GM12891 (cell line): Measurements from ENCODE around the gene CACHD1.

ENCODE experiments used
- PAX5 ChIP-seq: IDR thresholded peaks from 2 replicates; pipeline ENCODE4 v1.6.1; 2011; ENCODE audit warnings: low read length, moderate library complexity, mild to moderate bottlenecking; ENCODE audit not compliant: insufficient read depth, severe bottlenecking
- POLR2A ChIP-seq: IDR thresholded peaks from 2 replicates; pipeline ENCODE4 v1.6.1; 2011; ENCODE audit warnings: low read depth, low read length, control low read depth
- POLR2AphosphoS5 ChIP-seq: IDR thresholded peaks from 2 replicates; pipeline ENCODE4 v1.6.1; 2011; ENCODE audit warnings: low read depth, low read length, control low read depth
- SPI1 ChIP-seq: IDR thresholded peaks from 2 replicates; pipeline ENCODE4 v1.6.1; 2011; ENCODE audit warnings: low read depth, low read length, control low read depth
- TAF1 ChIP-seq: IDR thresholded peaks from 2 replicates; pipeline ENCODE4 v1.6.1; 2011; ENCODE audit warnings: low read depth, low read length, control low read depth

DNA sequence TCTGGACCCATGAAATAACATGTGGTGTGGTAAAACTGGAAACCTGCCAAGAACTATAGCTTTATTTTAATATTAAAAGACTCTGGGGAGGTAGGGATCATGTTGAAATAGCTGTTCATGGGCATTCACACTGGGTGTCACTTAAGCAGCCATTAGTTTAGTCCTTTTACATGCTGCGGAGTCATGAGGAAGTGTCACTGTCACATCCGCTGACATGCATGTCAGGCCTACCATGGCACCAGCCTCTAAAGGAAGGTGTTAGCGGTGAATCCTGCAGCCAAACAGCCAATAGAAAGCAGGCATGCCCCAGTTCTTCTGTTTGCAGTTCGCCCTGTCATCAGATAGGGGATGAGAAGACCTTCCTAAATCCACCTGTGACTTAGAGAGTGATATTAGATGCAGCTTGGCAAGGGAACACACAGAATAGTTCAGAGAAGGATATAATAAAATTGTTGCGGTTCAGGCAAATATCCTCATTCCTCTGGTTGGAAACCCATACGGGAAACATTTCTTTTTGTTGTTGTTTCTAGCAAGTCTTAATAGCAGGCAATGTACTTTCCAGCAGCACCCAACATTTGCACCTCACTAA lies 100.4 kb downstream of the CACHD1 start:
- TF ChIP-seq POLR2A (no peak), TAF1 (no peak), POLR2AphosphoS5 (no peak), PAX5 (no peak), SPI1 (no peak)
